Smooth muscle cell (in vitro differentiated cells): ENCODE data around the gene SGSM1. TPM values are rescaled to one million over a fixed set of nuclear protein-coding genes. Genes with fewer than 3 reads are reported as not detected.
A peak's percentile ranks its signal among the peaks of the same experiment; 100 is the strongest.

Experiments used
- DNase-seq: peaks from one replicate; lab custom pipeline; 2025; ENCODE audit not compliant: unreplicated experiment; lab: John Stamatoyannopoulos, UW
- H2AFZ ChIP-seq: fragments of 200-600 bp; sonication (generic); 2 replicates; pipeline ENCODE4 v1.6.0; 2016; ENCODE audit warnings: antibody characterized with exemption, low read depth, mild to moderate bottlenecking
- H3F3A ChIP-seq: fragments of 200-600 bp; sonication (generic); 2 replicates; pipeline ENCODE4 v1.6.0; 2017; ENCODE audit warnings: antibody characterized with exemption, low read depth
- H3K27ac ChIP-seq: fragments of 200-600 bp; sonication (generic); 2 replicates; pipeline ENCODE4 v1.5.1; 2016; ENCODE audit warnings: low read depth, mild to moderate bottlenecking
- H3K27me3 ChIP-seq: fragments of 200-600 bp; sonication (generic); 2 replicates; pipeline ENCODE4 v1.6.1; 2016; ENCODE audit warnings: low read depth, mild to moderate bottlenecking
- H3K36me3 ChIP-seq: fragments of 200-600 bp; sonication (generic); 2 replicates; pipeline ENCODE4 v1.5.1; 2016; ENCODE audit warnings: low read depth
- H3K4me1 ChIP-seq: fragments of 200-600 bp; sonication (generic); 2 replicates; pipeline ENCODE4 v1.5.1; 2016; ENCODE audit warnings: low read depth
- H3K4me2 ChIP-seq: fragments of 200-600 bp; sonication (generic); 2 replicates; pipeline ENCODE4 v1.6.0; 2016; ENCODE audit warnings: mild to moderate bottlenecking
- H3K4me3 ChIP-seq: fragments of 200-600 bp; sonication (generic); 2 replicates; pipeline ENCODE4 v1.5.1; 2016; ENCODE audit warnings: mild to moderate bottlenecking
- H3K79me2 ChIP-seq: fragments of 200-600 bp; sonication (generic); 2 replicates; pipeline ENCODE4 v1.6.0; 2016; ENCODE audit warnings: low read depth, mild to moderate bottlenecking
- H3K9ac ChIP-seq: fragments of 200-600 bp; sonication (generic); 2 replicates; pipeline ENCODE4 v1.6.0; 2016; ENCODE audit warnings: low read depth
- H3K9me3 ChIP-seq: fragments of 200-600 bp; sonication (generic); replicated peaks from 2 replicates; pipeline ENCODE4 v1.5.1; 2016; ENCODE audit warnings: low read depth
- H4K20me1 ChIP-seq: fragments of 200-600 bp; sonication (generic); 2 replicates; pipeline ENCODE4 v1.6.0; 2016; ENCODE audit warnings: low read depth
- WGBS: methylation state at CpG from one replicate; pipeline ENCODE4 v1.1.7; 2016; ENCODE audit warnings: low lambda C conversion rate; 5-methylcytosine and 5-hydroxymethylcytosine counted together
- polyA plus RNA-seq: library from polyadenylated mRNA; unstranded; fragments of >200 nt; fragmentation: Nextera tagmentation; extraction: Ambion mirVana; gene quantifications from 2 replicates; pipeline ENCODE4 v1.2.1, GENCODE V29; 2016
- total RNA-seq: library from RNA; depleted of rRNA; stranded (reverse); fragments of >200 nt; gene quantifications from 2 replicates; pipeline ENCODE4 v1.2.3, GENCODE V29; 2014
- TF ChIP-seq, protein P1 (sequence below): fragments of 200-600 bp; sonication (generic); IDR thresholded peaks from 2 replicates; pipeline ENCODE4 v1.5.1; 2017; ENCODE audit warnings: borderline replicate concordance, mild to moderate bottlenecking, antibody characterized with exemption; ENCODE audit not compliant: insufficient read depth, poor library complexity, severe bottlenecking

Gene SGSM1
- total and polyA plus RNA-seq, 2 experiments from 2014 or later = 0.18 TPM; not detected in 1

DNA sequence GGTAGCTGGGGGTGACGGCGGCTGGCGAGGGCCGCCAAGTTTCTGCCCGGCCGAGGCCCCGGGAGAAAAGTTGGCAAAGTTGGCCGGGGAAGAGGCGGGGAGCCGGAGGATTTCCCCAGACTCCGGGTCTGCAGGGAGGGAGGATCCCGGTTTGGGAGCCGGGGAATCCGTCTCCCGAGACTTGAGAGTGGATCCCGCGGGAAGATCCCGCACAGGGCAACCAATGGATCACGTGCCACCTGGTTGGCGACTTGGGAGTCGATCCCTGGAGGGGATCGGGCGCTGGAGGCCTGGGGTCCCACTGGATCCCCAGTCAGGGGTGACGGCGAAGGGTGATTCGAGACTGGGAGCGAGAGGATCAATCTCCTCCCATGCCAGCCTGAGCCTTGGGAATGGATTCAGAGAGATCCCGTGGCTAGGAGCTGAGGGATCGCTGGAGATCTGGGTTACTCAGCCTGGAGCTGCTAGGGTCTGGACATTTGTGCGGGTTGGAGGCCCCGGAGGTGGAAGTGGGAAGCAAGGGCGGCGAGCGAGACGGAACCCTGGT, 146.9 kb downstream of the SGSM1 start:
- H3K4me3 ChIP-seq = peak overlapping the region; percentile 61
- H4K20me1 ChIP-seq = no peaks in the 10 kb centered on the region
- peak overlapping the region; percentile 84 for H3K4me2 ChIP-seq
- DNase-seq = peak; percentile 78
- H3K27me3 ChIP-seq = no peaks in the 10 kb centered on the region
- 2% methylated on average over 31 of the region's 35 CpGs for WGBS
- no peaks in the 10 kb centered on the region for H3K9me3 ChIP-seq
- peak overlapping the region; percentile 8 for H3K27ac ChIP-seq
- peak overlapping the region; percentile 82 for H3K9ac ChIP-seq
- H3F3A ChIP-seq = peaks cover 4% of the 10 kb centered on the region
- H3K36me3 ChIP-seq = no peaks in the 10 kb centered on the region
- H3K79me2 ChIP-seq = peaks cover 16% of the 10 kb centered on the region
- H3K4me1 ChIP-seq = peaks cover 16% of the 10 kb centered on the region
- peak overlapping the region; percentile 99 for H2AFZ ChIP-seq
- TF ChIP-seq, protein P1, sequence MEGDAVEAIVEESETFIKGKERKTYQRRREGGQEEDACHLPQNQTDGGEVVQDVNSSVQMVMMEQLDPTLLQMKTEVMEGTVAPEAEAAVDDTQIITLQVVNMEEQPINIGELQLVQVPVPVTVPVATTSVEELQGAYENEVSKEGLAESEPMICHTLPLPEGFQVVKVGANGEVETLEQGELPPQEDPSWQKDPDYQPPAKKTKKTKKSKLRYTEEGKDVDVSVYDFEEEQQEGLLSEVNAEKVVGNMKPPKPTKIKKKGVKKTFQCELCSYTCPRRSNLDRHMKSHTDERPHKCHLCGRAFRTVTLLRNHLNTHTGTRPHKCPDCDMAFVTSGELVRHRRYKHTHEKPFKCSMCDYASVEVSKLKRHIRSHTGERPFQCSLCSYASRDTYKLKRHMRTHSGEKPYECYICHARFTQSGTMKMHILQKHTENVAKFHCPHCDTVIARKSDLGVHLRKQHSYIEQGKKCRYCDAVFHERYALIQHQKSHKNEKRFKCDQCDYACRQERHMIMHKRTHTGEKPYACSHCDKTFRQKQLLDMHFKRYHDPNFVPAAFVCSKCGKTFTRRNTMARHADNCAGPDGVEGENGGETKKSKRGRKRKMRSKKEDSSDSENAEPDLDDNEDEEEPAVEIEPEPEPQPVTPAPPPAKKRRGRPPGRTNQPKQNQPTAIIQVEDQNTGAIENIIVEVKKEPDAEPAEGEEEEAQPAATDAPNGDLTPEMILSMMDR = no peak

DNA sequence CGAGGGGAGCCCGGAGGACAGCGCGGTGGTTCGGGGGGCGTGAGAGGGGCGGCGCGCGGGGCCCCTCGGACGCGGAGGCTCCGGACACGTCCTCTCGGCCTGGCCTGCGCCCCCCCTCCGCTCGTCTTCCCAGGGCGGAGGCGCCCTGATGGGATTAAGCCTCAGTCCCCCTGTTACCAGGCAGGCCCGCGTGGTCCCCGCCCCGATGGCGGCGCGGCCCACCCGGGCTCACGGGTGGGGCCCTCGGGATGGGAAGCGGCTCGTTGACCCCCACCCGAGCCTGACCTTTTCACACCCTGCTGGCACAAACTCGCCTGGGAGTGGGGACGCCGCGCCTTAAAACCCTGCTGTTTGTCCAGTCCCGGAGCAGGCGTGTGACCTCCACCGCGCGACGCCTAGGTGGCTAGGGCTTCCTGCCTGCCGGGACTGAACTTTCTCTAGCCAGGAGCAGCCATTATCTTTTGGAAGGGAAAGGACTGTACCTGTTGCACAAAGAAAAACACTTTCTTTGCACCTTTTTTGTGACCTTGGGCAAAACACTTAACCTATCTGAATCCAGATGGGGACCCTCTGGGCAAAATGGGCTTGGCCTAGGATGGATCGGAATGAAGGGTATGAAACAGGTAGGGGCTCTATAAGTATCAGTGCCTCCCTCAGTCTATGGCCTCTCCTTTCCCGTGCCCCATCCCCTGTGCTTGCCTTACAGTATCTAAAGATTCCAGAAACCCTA, 147.5 kb downstream of the SGSM1 start:
- WGBS = 2% methylated on average over 27 of the region's 47 CpGs
- H3K4me3 ChIP-seq = peak overlapping the region; percentile 61
- peak overlapping the region; percentile 8 for H3K27ac ChIP-seq
- H3K9ac ChIP-seq = peak overlapping the region; percentile 82
- H3K27me3 ChIP-seq = no peaks in the 10 kb centered on the region
- H4K20me1 ChIP-seq = no peaks in the 10 kb centered on the region
- TF ChIP-seq, protein P1 = no peak
- H3F3A ChIP-seq = peaks cover 4% of the 10 kb centered on the region
- H3K9me3 ChIP-seq = no peaks in the 10 kb centered on the region
- peaks cover 16% of the 10 kb centered on the region for H3K79me2 ChIP-seq
- peaks cover 16% of the 10 kb centered on the region for H3K4me1 ChIP-seq
- DNase-seq = no peak
- H2AFZ ChIP-seq = peak overlapping the region; percentile 99
- H3K4me2 ChIP-seq = peak overlapping the region; percentile 84
- H3K36me3 ChIP-seq = no peaks in the 10 kb centered on the region

DNA sequence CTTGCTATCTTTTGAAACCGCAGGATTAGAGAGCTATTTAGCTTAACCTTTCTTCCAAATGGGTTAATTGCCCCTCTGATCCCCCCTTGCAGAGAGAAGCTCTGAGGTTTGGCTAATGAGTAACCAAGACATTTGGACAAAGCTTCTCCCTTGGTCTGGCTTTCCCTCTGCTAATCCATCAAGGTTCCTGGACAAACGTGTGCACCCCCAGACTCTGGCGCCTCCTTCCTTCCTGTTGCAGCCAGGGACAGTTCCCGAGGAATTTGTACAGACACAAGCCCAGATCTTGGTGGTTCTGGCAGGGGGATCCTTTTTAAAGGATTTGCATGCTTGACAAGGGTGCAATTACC, 148.1 kb downstream of the SGSM1 start:
- no peaks in the 10 kb centered on the region for H4K20me1 ChIP-seq
- TF ChIP-seq, protein P1 = no peak
- peak overlapping the region; percentile 61 for H3K4me3 ChIP-seq
- no peaks in the 10 kb centered on the region for H3K36me3 ChIP-seq
- no peaks in the 10 kb centered on the region for H3K9me3 ChIP-seq
- no peaks in the 10 kb centered on the region for H3K27me3 ChIP-seq
- peaks cover 16% of the 10 kb centered on the region for H3K79me2 ChIP-seq
- H3K9ac ChIP-seq = no peak overlapping the region
- peak overlapping the region; percentile 84 for H3K4me2 ChIP-seq
- 12% methylated on average over 4 of the region's 4 CpGs for WGBS
- H2AFZ ChIP-seq = no peak overlapping the region
- peaks cover 16% of the 10 kb centered on the region for H3K4me1 ChIP-seq
- no peak for DNase-seq
- no peak overlapping the region for H3K27ac ChIP-seq
- H3F3A ChIP-seq = peaks cover 4% of the 10 kb centered on the region
